Mesodermal cell (in vitro differentiated cells): Measurements from ENCODE around the gene RGS17.
"Not testable (repeated sequence)": the region's sequence is repeated elsewhere in the genome, so short reads cannot be mapped to it uniquely, and the experiment has no call there.

ENCODE experiments used
- H3K27ac ChIP-seq: 2 replicates; pipeline ENCODE4 v1.7.0; 2013; ENCODE audit warnings: mild to moderate bottlenecking, low read depth, low read length, moderate library complexity; ENCODE audit not compliant: severe bottlenecking
- H3K36me3 ChIP-seq: 2 replicates; pipeline ENCODE4 v1.7.1; 2013; ENCODE audit warnings: mild to moderate bottlenecking, low read length, moderate library complexity; ENCODE audit not compliant: control insufficient read depth, insufficient read depth
- H3K4me1 ChIP-seq: one replicate; pipeline ENCODE4 v1.7.1; 2013; ENCODE audit warnings: mild to moderate bottlenecking, low read length; ENCODE audit not compliant: insufficient read depth, control insufficient read depth, poor library complexity, severe bottlenecking
- H3K4me3 ChIP-seq: 2 replicates; pipeline ENCODE4 v1.7.0; 2013; ENCODE audit warnings: low read length, control low read depth, mild to moderate bottlenecking; ENCODE audit not compliant: insufficient read depth, poor library complexity, severe bottlenecking; ENCODE audit errors: extremely low read depth
- H3K9me3 ChIP-seq: 2 replicates; pipeline ENCODE4 v1.7.1; 2013; ENCODE audit warnings: mild to moderate bottlenecking, low read length, moderate library complexity; ENCODE audit not compliant: control insufficient read depth
- WGBS, 2 experiments: methylation state at CpG; one replicate each; pipeline ENCODE4 v1.1.5; 2013; ENCODE audit warnings: missing lambda C conversion rate in 2 of 2; ENCODE audit not compliant: insufficient coverage in 2 of 2; 5-methylcytosine and 5-hydroxymethylcytosine counted together

RGS17 gene

GRCh38 chr6:153015094-153015640 lies 115.9 kb downstream of the RGS17 start:
- WGBS, 2 experiments, result 79% methylated on average over 3 of the region's 4 CpGs; no CpG with 5 or more reads in 1 of the 2 experiments
- H3K27ac ChIP-seq, result no peak overlapping the region
- no peaks in the 10 kb centered on the region for H3K9me3 ChIP-seq
- no peaks in the 10 kb centered on the region for H3K36me3 ChIP-seq
- H3K4me3 ChIP-seq, result no peak overlapping the region
- H3K4me1 ChIP-seq, result peaks cover 6% of the 10 kb centered on the region

- Histone ChIP-seq H3K27ac (no peak overlapping the region), H3K4me3 (no peak overlapping the region), H3K9me3 (no peaks in the 10 kb centered on the region), H3K36me3 (no peaks in the 10 kb centered on the region), H3K4me1 (peaks cover 6% of the 10 kb centered on the region)
- WGBS, 2 experiments, result 100% methylated on average over 1 of the region's 2 CpGs
These were observed 117.6 kb downstream of the RGS17 start for GRCh38 chr6:153013438-153013837.

- Histone ChIP-seq H3K4me1 (peaks cover 6% of the 10 kb centered on the region), H3K36me3 (no peaks in the 10 kb centered on the region), H3K4me3 (no peak overlapping the region), H3K27ac (no peak overlapping the region), H3K9me3 (no peaks in the 10 kb centered on the region)
- WGBS, 2 experiments, result 95 to 100% methylated on average over 3 of the region's 6 CpGs
These were observed 118.2 kb downstream of the RGS17 start for GRCh38 chr6:153012856-153013255.

GRCh38 chr6:153003366-153003690 lies 127.8 kb downstream of the RGS17 start:
- H3K36me3 ChIP-seq, result peaks cover 12% of the 10 kb centered on the region
- H3K4me1 ChIP-seq, result peaks cover 4% of the 10 kb centered on the region
- H3K27ac ChIP-seq, result peak overlapping the region; percentile 88
- WGBS, 2 experiments, result 0% methylated on average over 1 to 2 of the region's 6 CpGs
- H3K4me3 ChIP-seq, result peak overlapping the region; percentile 77
- H3K9me3 ChIP-seq, result no peaks in the 10 kb centered on the region

GRCh38 chr6:153002613-153003365 lies 128.3 kb downstream of the RGS17 start, which contains the start of gene MTRF1L:
MTRF1L (minus strand) TSS chr6:153002709; CDS start chr6:153002685, 24 bp downstream.
- H3K36me3 ChIP-seq, result peaks cover 13% of the 10 kb centered on the region
- 0% methylated on average over 25 to 42 of the region's 52 CpGs for WGBS, 2 experiments
- peaks cover 4% of the 10 kb centered on the region for H3K4me1 ChIP-seq

GRCh38 chr6:153001767-153002612 lies 129.1 kb downstream of the RGS17 start:
- WGBS, 2 experiments, result 4 to 5% methylated on average over 15 to 18 of the region's 31 CpGs

More at GRCh38 chr6:153002613-153003365, 128.3 kb downstream of the RGS17 start, which contains the start of gene MTRF1L:
- no peaks in the 10 kb centered on the region for H3K9me3 ChIP-seq
- H3K27ac ChIP-seq, result peak within 1 kb of the TSS; percentile 88
- peak within 1 kb of the TSS; percentile 77 for H3K4me3 ChIP-seq

GRCh38 chr6:153000790-153001189 lies 130.3 kb downstream of the RGS17 start:
- WGBS, 2 experiments, result 89 to 96% methylated on average over 7 of the region's 9 CpGs
- not testable (repeated sequence) for H3K4me1 ChIP-seq, H3K9me3 ChIP-seq, H3K27ac ChIP-seq
- Histone ChIP-seq H3K36me3 (peaks cover 29% of the 10 kb centered on the region), H3K4me3 (peak overlapping the region; percentile 77)

More at GRCh38 chr6:153001767-153002612, 129.1 kb downstream of the RGS17 start:
- Histone ChIP-seq H3K4me1 (peaks cover 4% of the 10 kb centered on the region), H3K4me3 (peak overlapping the region; percentile 77), H3K9me3 (no peaks in the 10 kb centered on the region), H3K36me3 (peaks cover 21% of the 10 kb centered on the region), H3K27ac (peak overlapping the region; percentile 88)

- Histone ChIP-seq H3K36me3 (peaks cover 29% of the 10 kb centered on the region), H3K4me3 (no peak overlapping the region), H3K9me3 (no peaks in the 10 kb centered on the region), H3K4me1 (peaks cover 4% of the 10 kb centered on the region), H3K27ac (no peak overlapping the region)
These were observed 130.8 kb downstream of the RGS17 start for GRCh38 chr6:153000243-153000642.

- not testable (repeated sequence) for H3K9me3 ChIP-seq, H3K4me1 ChIP-seq, H3K4me3 ChIP-seq, H3K27ac ChIP-seq
- H3K36me3 ChIP-seq, result peaks cover 30% of the 10 kb centered on the region
- WGBS, 2 experiments, result 93 to 100% methylated on average over 1 to 2 of the region's 2 CpGs
These were observed 131.5 kb downstream of the RGS17 start for GRCh38 chr6:152999538-152999937.

GRCh38 chr6:152993847-152994246 lies 137.2 kb downstream of the RGS17 start:
- H3K4me1 ChIP-seq, result no peaks in the 10 kb centered on the region
- H3K4me3 ChIP-seq, result no peak overlapping the region
- H3K9me3 ChIP-seq, result no peaks in the 10 kb centered on the region
- no peak overlapping the region for H3K27ac ChIP-seq
- H3K36me3 ChIP-seq, result peaks cover 49% of the 10 kb centered on the region
